IMR-90 (cell line): ENCODE measurements around the gene UXS1. TPM values are rescaled to one million over a fixed set of nuclear protein-coding genes. Genes with fewer than 3 reads are reported as not detected.

Experiments
- ATAC-seq: fragments of 200-7000 bp; cut with Tn5 transposase; 2 replicates; pipeline ENCODE4 v1.9.1; 2020; ENCODE audit warnings: low read depth, mild to moderate bottlenecking, moderate library complexity
- BruUV-seq: library from RNA; stranded (reverse); fragments of 400-500 nt; replicated peaks from 2 replicates; lab custom pipeline; 2021; lab: Mats Ljungman, UMichigan
- CTCF ChIA-PET: fragments of 300-600 bp; formaldehyde crosslinking; extraction: SDS; loops from one replicate; lab custom pipeline; 2021; ENCODE audit warnings: antibody characterized with exemption; lab: Yijun Ruan, JAX
- POLR2A ChIA-PET: fragments of 300-600 bp; sonication (Branson Sonifier 250); formaldehyde crosslinking; loops from one replicate; lab custom pipeline; 2022; ENCODE audit warnings: antibody characterized with exemption; ENCODE audit not compliant: unreplicated experiment; lab: Charles Lee
- DNase-seq: peaks from one replicate; pipeline ENCODE4 v3.0.0; 2013
- H2AFZ ChIP-seq: replicated peaks from 2 replicates; pipeline ENCODE3; 2013; ENCODE audit warnings: low read length, mild to moderate bottlenecking; ENCODE audit not compliant: poor library complexity
- H2AK5ac ChIP-seq: 2 replicates; pipeline ENCODE4 v1.6.1; 2013; ENCODE audit warnings: low read depth, low read length, inconsistent platforms
- H2AK9ac ChIP-seq: replicated peaks from 2 replicates; pipeline ENCODE3; 2013; ENCODE audit warnings: mild to moderate bottlenecking, low read depth, low read length, moderate library complexity; ENCODE audit not compliant: poor library complexity
- H2BK120ac ChIP-seq: 2 replicates; pipeline ENCODE4 v1.6.1; 2013; ENCODE audit warnings: low read depth, low read length, inconsistent platforms
- H2BK15ac ChIP-seq: 3 replicates; pipeline ENCODE4 v1.6.1; 2013; ENCODE audit warnings: low read depth, low read length, inconsistent platforms
- H2BK20ac ChIP-seq: 2 replicates; pipeline ENCODE4 v1.6.1; 2013; ENCODE audit warnings: low read depth, mild to moderate bottlenecking, inconsistent platforms, low read length, moderate library complexity
- H2BK5ac ChIP-seq: 2 replicates; pipeline ENCODE4 v1.6.1; 2013; ENCODE audit warnings: mild to moderate bottlenecking, low read depth, low read length, inconsistent platforms; ENCODE audit not compliant: poor library complexity, severe bottlenecking
- H3K14ac ChIP-seq: replicated peaks from 2 replicates; pipeline ENCODE4 v1.6.1; 2013; ENCODE audit warnings: low read depth, low read length, inconsistent platforms
- H3K18ac ChIP-seq: 2 replicates; pipeline ENCODE4 v1.6.1; 2013; ENCODE audit warnings: low read depth, low read length, control low read depth
- H3K23ac ChIP-seq: 2 replicates; pipeline ENCODE4 v1.6.1; 2013; ENCODE audit warnings: low read depth, low read length, inconsistent platforms
- H3K27ac ChIP-seq: 2 replicates; pipeline ENCODE4 v1.5.1; 2013; ENCODE audit warnings: mild to moderate bottlenecking, control low read depth, low read length; ENCODE audit not compliant: insufficient read depth
- H3K27me3 ChIP-seq: 2 replicates; pipeline ENCODE4 v1.6.1; 2013; ENCODE audit warnings: low read length; ENCODE audit not compliant: control insufficient read depth, insufficient read depth
- H3K36me3 ChIP-seq: 2 replicates; pipeline ENCODE4 v1.6.1; 2013; ENCODE audit warnings: low read length, mixed read lengths; ENCODE audit not compliant: control insufficient read depth, insufficient read depth
- H3K4ac ChIP-seq: 2 replicates; pipeline ENCODE4 v1.6.1; 2013; ENCODE audit warnings: low read depth, low read length, inconsistent platforms
- H3K4me1 ChIP-seq: 2 replicates; pipeline ENCODE4 v1.6.1; 2013; ENCODE audit warnings: low read length, mixed read lengths; ENCODE audit not compliant: control insufficient read depth, insufficient read depth
- H3K4me2 ChIP-seq: 2 replicates; pipeline ENCODE4 v1.6.1; 2013; ENCODE audit warnings: low read depth, mild to moderate bottlenecking, control low read depth, low read length, moderate library complexity
- H3K4me3 ChIP-seq: 2 replicates; pipeline ENCODE4 v1.5.1; 2013; ENCODE audit warnings: low read depth, mild to moderate bottlenecking, control low read depth, low read length, moderate library complexity; ENCODE audit not compliant: insufficient read depth
- H3K56ac ChIP-seq: 2 replicates; pipeline ENCODE4 v1.6.1; 2013; ENCODE audit warnings: low read length, inconsistent platforms; ENCODE audit not compliant: insufficient read depth; ENCODE audit errors: extremely low read depth
- H3K79me1 ChIP-seq, 2 experiments: 2 replicates each; pipeline ENCODE4 v1.6.1; 2013; ENCODE audit warnings: low read length in 2 of 2, inconsistent platforms in 1 of 2, low read depth in 1 of 2
- H3K9ac ChIP-seq: 2 replicates; pipeline ENCODE4 v1.6.1; 2013; ENCODE audit warnings: low read depth, low read length, control low read depth
- H3K9me1 ChIP-seq: 2 replicates; pipeline ENCODE4 v1.6.1; 2013; ENCODE audit warnings: low read length, inconsistent platforms; ENCODE audit not compliant: insufficient read depth
- H3K9me3 ChIP-seq: 2 replicates; pipeline ENCODE4 v1.6.1; 2013; ENCODE audit warnings: low read length; ENCODE audit not compliant: control insufficient read depth, insufficient read depth
- H4K20me1 ChIP-seq: 2 replicates; pipeline ENCODE4 v1.6.1; 2013; ENCODE audit warnings: low read length, inconsistent platforms; ENCODE audit not compliant: insufficient read depth
- H4K5ac ChIP-seq: 2 replicates; pipeline ENCODE4 v1.6.1; 2013; ENCODE audit warnings: mild to moderate bottlenecking, low read depth, low read length, control low read depth
- H4K8ac ChIP-seq, 2 experiments: 2 replicates each; pipeline ENCODE4 v1.6.1; 2013; ENCODE audit warnings: low read depth in 2 of 2, low read length in 2 of 2, control low read depth in 1 of 2, inconsistent platforms in 1 of 2
- H4K91ac ChIP-seq: 2 replicates; pipeline ENCODE4 v1.6.1; 2013; ENCODE audit warnings: low read depth, low read length, inconsistent platforms; ENCODE audit not compliant: insufficient read depth
- BHLHE40 ChIP-seq: fragments of 150-350 bp; IDR thresholded peaks from 2 replicates; pipeline ENCODE4 v1.6.1; 2016; ENCODE audit warnings: mild to moderate bottlenecking, low read depth, low read length
- CEBPB ChIP-seq: IDR thresholded peaks from 2 replicates; pipeline ENCODE4 v1.6.1; 2012; ENCODE audit warnings: low read depth, low read length, improper control_type of control experiment
- CHD1 ChIP-seq: IDR thresholded peaks from 2 replicates; pipeline ENCODE4 v1.6.1; 2012; ENCODE audit warnings: low read depth, low read length, improper control_type of control experiment
- MAFK ChIP-seq: IDR thresholded peaks from 2 replicates; pipeline ENCODE4 v1.6.1; 2012; ENCODE audit warnings: low read depth, low read length, improper control_type of control experiment
- MAZ ChIP-seq: IDR thresholded peaks from 2 replicates; pipeline ENCODE4 v1.6.1; 2012; ENCODE audit warnings: low read depth, mild to moderate bottlenecking, low read length, improper control_type of control experiment, moderate library complexity, borderline replicate concordance
- MXI1 ChIP-seq: IDR thresholded peaks from 2 replicates; pipeline ENCODE4 v1.6.1; 2012; ENCODE audit warnings: low read depth, mild to moderate bottlenecking, low read length, moderate library complexity, borderline replicate concordance
- NFE2L2 ChIP-seq: fragments of 150-350 bp; IDR thresholded peaks from 2 replicates; pipeline ENCODE4 v1.6.1; 2016; ENCODE audit warnings: low read depth, mild to moderate bottlenecking, low read length
- RCOR1 ChIP-seq: IDR thresholded peaks from 2 replicates; pipeline ENCODE4 v1.6.1; 2012; ENCODE audit warnings: mild to moderate bottlenecking, low read length, improper control_type of control experiment; ENCODE audit not compliant: insufficient replicate concordance
- RFX5 ChIP-seq: IDR thresholded peaks from 2 replicates; pipeline ENCODE4 v1.8.0; 2012; ENCODE audit warnings: low read depth, mild to moderate bottlenecking, low read length, moderate library complexity
- SMC3 ChIP-seq: fragments of 150-350 bp; IDR thresholded peaks from 2 replicates; pipeline ENCODE4 v1.6.1; 2016; ENCODE audit warnings: low read depth, mild to moderate bottlenecking, antibody characterized with exemption, low read length, moderate library complexity
- WGBS, 2 experiments: methylation state at CpG; one replicate each; pipeline versions ENCODE4 v1.1.5 to v1.1.7; 2013; ENCODE audit warnings: missing lambda C conversion rate in 2 of 2; ENCODE audit not compliant: insufficient read length in 1 of 2; ENCODE audit errors: extremely low coverage in 2 of 2; 5-methylcytosine and 5-hydroxymethylcytosine counted together
- dilution Hi-C: fragments of 300-500 bp; cut with HindIII; formaldehyde crosslinking; loops from one replicate; pipeline ENCODE4 v1.14.3; 2018; ENCODE audit warnings: low sequenced_read_pairs; ENCODE audit not compliant: unreplicated experiment
- in situ Hi-C: fragments of 300-500 bp; cut with MboI; formaldehyde crosslinking; loops from 3 replicates; pipeline ENCODE4 v1.14.3; 2019; ENCODE audit warnings: low sequenced_read_pairs, inconsistent platforms, mixed read lengths
- intact Hi-C: fragments of 100-400 bp; cut with micrococcal nuclease; formaldehyde crosslinking; loops from 2 replicates; pipeline ENCODE4 v1.10.0; 2022
- polyA plus RNA-seq, 3 experiments: library from polyadenylated mRNA; depleted of rRNA; stranded (reverse); fragments of >200 nt; gene quantifications; 2 replicates each; pipeline ENCODE4 v1.2.3, GENCODE V29; 2012; ENCODE audit warnings: low replicate concordance in 1 of 3
- total RNA-seq: library from RNA; depleted of rRNA; stranded (reverse); fragments of >200 nt; gene quantifications from 2 replicates; pipeline ENCODE4 v1.2.3, GENCODE V29; 2012
- TF ChIP-seq, protein P1 (sequence below): fragments of 150-350 bp; IDR thresholded peaks from 2 replicates; pipeline ENCODE4 v1.6.1; 2017; ENCODE audit warnings: mild to moderate bottlenecking, antibody characterized with exemption, low read length, low read depth
- TF ChIP-seq, protein P2 (sequence below): fragments of 150-350 bp; IDR thresholded peaks from 2 replicates; pipeline ENCODE4 v1.6.1; 2016; ENCODE audit warnings: low read depth, mild to moderate bottlenecking, low read length, moderate library complexity, borderline replicate concordance
- TF ChIP-seq, protein P3 (sequence below): conservative IDR thresholded peaks from 2 replicates; pipeline ENCODE4 v1.5.1; 2012; ENCODE audit warnings: mild to moderate bottlenecking, low read depth, low read length, improper control_type of control experiment

Gene UXS1
- total and polyA plus RNA-seq, 2 of the 4 experiments (the other 2 are of a cell fraction) = 33.7 to 54.3 TPM

DNA sequence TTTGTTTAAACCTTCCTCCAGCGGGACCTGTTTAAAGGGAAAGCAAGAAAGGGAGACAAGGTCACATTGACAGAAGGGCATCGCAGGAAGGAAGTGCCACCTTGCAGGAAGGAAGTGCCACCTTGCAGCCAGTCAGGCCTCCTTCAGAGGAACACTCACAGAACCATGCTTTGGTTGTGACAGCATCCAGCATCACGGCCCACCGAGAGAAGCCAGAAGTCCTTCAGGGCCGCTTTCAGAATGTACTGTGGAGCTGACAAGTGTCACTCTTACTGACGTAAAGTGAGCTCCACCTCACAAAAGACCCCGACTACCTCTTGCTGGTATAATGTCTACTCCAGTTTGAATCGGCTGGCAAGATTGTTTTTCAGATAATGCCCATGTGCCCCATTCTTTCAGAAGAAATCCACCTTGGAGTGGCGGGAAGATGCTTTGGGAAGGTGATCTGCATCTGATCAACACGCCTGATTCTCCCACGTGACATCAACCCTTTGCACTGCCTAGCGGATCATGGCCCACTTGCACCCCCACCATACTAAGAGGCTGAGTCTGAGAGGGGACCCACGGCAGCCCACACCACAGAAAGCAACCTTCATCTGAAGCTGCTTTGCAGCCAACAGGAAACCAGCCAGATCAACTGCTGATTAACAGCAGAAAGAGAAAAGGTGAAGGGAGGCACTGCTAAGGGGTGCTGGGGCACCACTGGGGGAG, 99.8 kb downstream of the UXS1 start:
- Histone ChIP-seq H4K8ac (no peak overlapping the region), H3K14ac (no peak overlapping the region), H3K9me3 (no peaks in the 10 kb centered on the region), H4K20me1 (no peaks in the 10 kb centered on the region), H2BK15ac (no peak overlapping the region), H3K18ac (no peak overlapping the region), H3K4me3 (no peak overlapping the region), H3K9me1 (no peaks in the 10 kb centered on the region), H2AFZ (no peak overlapping the region), H2BK20ac (no peak overlapping the region), H3K56ac (no peak overlapping the region), H3K79me1 (no peaks in the 10 kb centered on the region), H2BK120ac (no peak overlapping the region), H2BK5ac (no peak overlapping the region), H2AK9ac (no peak overlapping the region), H3K9ac (no peak overlapping the region), H3K27me3 (no peaks in the 10 kb centered on the region), H2AK5ac (no peak overlapping the region), H4K91ac (no peak overlapping the region), H4K5ac (no peak overlapping the region), H3K36me3 (peaks cover 15% of the 10 kb centered on the region), H3K4ac (no peak overlapping the region), H3K4me1 (no peaks in the 10 kb centered on the region), H3K4me2 (no peak overlapping the region), H3K23ac (no peak overlapping the region), H3K27ac (no peak overlapping the region)
- ChIA-PET CTCF (interaction anchor here (0.6 kb wide), 1 partner anchor 14 kb away, joined by 3 read pairs; no protein-coding TSS in a partner anchor), POLR2A (no interaction called here)
- dilution Hi-C loops (no loop called here), in situ Hi-C loops (no loop called here), intact Hi-C loops (no loop called here)
- WGBS, 2 experiments = 83% methylated on average over 1 of the region's 13 CpGs; no CpG with 5 or more reads in 1 of the 2 experiments
- no peak for DNase-seq
- TF ChIP-seq RCOR1 = no peak
- no peak for TF ChIP-seq RFX5
- TF ChIP-seq CHD1 = no peak
- TF ChIP-seq CEBPB = no peak
- no peak for TF ChIP-seq NFE2L2
- no peak for TF ChIP-seq MXI1
- no peak for TF ChIP-seq BHLHE40
- TF ChIP-seq SMC3 = no peak
- TF ChIP-seq, protein P1, sequence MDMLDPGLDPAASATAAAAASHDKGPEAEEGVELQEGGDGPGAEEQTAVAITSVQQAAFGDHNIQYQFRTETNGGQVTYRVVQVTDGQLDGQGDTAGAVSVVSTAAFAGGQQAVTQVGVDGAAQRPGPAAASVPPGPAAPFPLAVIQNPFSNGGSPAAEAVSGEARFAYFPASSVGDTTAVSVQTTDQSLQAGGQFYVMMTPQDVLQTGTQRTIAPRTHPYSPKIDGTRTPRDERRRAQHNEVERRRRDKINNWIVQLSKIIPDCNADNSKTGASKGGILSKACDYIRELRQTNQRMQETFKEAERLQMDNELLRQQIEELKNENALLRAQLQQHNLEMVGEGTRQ = no peak
- no peak for TF ChIP-seq MAZ
- TF ChIP-seq, protein P2, sequence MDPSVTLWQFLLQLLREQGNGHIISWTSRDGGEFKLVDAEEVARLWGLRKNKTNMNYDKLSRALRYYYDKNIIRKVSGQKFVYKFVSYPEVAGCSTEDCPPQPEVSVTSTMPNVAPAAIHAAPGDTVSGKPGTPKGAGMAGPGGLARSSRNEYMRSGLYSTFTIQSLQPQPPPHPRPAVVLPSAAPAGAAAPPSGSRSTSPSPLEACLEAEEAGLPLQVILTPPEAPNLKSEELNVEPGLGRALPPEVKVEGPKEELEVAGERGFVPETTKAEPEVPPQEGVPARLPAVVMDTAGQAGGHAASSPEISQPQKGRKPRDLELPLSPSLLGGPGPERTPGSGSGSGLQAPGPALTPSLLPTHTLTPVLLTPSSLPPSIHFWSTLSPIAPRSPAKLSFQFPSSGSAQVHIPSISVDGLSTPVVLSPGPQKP = no peak
- TF ChIP-seq, protein P3, sequence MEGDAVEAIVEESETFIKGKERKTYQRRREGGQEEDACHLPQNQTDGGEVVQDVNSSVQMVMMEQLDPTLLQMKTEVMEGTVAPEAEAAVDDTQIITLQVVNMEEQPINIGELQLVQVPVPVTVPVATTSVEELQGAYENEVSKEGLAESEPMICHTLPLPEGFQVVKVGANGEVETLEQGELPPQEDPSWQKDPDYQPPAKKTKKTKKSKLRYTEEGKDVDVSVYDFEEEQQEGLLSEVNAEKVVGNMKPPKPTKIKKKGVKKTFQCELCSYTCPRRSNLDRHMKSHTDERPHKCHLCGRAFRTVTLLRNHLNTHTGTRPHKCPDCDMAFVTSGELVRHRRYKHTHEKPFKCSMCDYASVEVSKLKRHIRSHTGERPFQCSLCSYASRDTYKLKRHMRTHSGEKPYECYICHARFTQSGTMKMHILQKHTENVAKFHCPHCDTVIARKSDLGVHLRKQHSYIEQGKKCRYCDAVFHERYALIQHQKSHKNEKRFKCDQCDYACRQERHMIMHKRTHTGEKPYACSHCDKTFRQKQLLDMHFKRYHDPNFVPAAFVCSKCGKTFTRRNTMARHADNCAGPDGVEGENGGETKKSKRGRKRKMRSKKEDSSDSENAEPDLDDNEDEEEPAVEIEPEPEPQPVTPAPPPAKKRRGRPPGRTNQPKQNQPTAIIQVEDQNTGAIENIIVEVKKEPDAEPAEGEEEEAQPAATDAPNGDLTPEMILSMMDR = no peak
- no peak for TF ChIP-seq MAFK
- ATAC-seq = no peak
- no TSS peak for BruUV-seq
